ENCODE data around the gene MMD2.

- TF ChIP-seq SMC3 (conservative IDR thresholded peaks at IDR 0.05; ENCODE audit: poor library complexity) = no peak
- TF ChIP-seq, protein P1, sequence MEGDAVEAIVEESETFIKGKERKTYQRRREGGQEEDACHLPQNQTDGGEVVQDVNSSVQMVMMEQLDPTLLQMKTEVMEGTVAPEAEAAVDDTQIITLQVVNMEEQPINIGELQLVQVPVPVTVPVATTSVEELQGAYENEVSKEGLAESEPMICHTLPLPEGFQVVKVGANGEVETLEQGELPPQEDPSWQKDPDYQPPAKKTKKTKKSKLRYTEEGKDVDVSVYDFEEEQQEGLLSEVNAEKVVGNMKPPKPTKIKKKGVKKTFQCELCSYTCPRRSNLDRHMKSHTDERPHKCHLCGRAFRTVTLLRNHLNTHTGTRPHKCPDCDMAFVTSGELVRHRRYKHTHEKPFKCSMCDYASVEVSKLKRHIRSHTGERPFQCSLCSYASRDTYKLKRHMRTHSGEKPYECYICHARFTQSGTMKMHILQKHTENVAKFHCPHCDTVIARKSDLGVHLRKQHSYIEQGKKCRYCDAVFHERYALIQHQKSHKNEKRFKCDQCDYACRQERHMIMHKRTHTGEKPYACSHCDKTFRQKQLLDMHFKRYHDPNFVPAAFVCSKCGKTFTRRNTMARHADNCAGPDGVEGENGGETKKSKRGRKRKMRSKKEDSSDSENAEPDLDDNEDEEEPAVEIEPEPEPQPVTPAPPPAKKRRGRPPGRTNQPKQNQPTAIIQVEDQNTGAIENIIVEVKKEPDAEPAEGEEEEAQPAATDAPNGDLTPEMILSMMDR (IDR thresholded peaks at IDR 0.05; ENCODE audit: poor library complexity, severe bottlenecking) = no peak
- no peak for TF ChIP-seq EP300 (conservative IDR thresholded peaks at IDR 0.05; ENCODE audit: poor library complexity, severe bottlenecking)
- TF ChIP-seq, protein P2, sequence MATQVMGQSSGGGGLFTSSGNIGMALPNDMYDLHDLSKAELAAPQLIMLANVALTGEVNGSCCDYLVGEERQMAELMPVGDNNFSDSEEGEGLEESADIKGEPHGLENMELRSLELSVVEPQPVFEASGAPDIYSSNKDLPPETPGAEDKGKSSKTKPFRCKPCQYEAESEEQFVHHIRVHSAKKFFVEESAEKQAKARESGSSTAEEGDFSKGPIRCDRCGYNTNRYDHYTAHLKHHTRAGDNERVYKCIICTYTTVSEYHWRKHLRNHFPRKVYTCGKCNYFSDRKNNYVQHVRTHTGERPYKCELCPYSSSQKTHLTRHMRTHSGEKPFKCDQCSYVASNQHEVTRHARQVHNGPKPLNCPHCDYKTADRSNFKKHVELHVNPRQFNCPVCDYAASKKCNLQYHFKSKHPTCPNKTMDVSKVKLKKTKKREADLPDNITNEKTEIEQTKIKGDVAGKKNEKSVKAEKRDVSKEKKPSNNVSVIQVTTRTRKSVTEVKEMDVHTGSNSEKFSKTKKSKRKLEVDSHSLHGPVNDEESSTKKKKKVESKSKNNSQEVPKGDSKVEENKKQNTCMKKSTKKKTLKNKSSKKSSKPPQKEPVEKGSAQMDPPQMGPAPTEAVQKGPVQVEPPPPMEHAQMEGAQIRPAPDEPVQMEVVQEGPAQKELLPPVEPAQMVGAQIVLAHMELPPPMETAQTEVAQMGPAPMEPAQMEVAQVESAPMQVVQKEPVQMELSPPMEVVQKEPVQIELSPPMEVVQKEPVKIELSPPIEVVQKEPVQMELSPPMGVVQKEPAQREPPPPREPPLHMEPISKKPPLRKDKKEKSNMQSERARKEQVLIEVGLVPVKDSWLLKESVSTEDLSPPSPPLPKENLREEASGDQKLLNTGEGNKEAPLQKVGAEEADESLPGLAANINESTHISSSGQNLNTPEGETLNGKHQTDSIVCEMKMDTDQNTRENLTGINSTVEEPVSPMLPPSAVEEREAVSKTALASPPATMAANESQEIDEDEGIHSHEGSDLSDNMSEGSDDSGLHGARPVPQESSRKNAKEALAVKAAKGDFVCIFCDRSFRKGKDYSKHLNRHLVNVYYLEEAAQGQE (IDR thresholded peaks at IDR 0.05; ENCODE audit: borderline replicate concordance) = no peak
- TF ChIP-seq POLR2AphosphoS5 (IDR thresholded peaks at IDR 0.05) = no peak
- TF ChIP-seq EZH2 (IDR thresholded peaks at IDR 0.05; ENCODE audit: borderline replicate concordance, insufficient read depth, low read length, poor library complexity, severe bottlenecking) = no peak
- no peak for TF ChIP-seq MXI1 (conservative IDR thresholded peaks at IDR 0.05; ENCODE audit: poor library complexity, severe bottlenecking)
- no peak for TF ChIP-seq TAF1 (IDR thresholded peaks at IDR 0.05; ENCODE audit: low read depth)
These were observed 13.0 kb downstream of the MMD2 start for GRCh38 chr7:4945949-4946348.

Measured in neural cell (in vitro differentiated cells).